GM19351 (cell line): ENCODE measurements around the gene CINP.
"Not testable (repeated sequence)": the region's sequence is repeated elsewhere in the genome, so short reads cannot be mapped to it uniquely, and the experiment has no call there.

Experiments used
- ATAC-seq: cut with Tn5 transposase; IDR thresholded peaks from one replicate; pipeline ENCODE4 v1.9.1; 2021; ENCODE audit warnings: mild to moderate bottlenecking, moderate library complexity; ENCODE audit not compliant: unreplicated experiment

CINP gene

GRCh38 chr14:102356280-102356679 lies 6.4 kb downstream of the CINP start:
- no peak for ATAC-seq

GRCh38 chr14:102353126-102353619 lies 9.5 kb downstream of the CINP start:
- ATAC-seq: no peak

GRCh38 chr14:102352213-102352612 lies 10.5 kb downstream of the CINP start:
- no peak for ATAC-seq

GRCh38 chr14:102351593-102351992 lies 11.1 kb downstream of the CINP start:
- ATAC-seq: not testable (repeated sequence)

GRCh38 chr14:102351023-102351422 lies 11.7 kb downstream of the CINP start:
- ATAC-seq: no peak

GRCh38 chr14:102348376-102348775 lies 14.3 kb downstream of the CINP start:
- no peak for ATAC-seq

GRCh38 chr14:102346645-102347044 lies 16.0 kb downstream of the CINP start:
- no peak for ATAC-seq

- ATAC-seq: no peak
Measured at GRCh38 chr14:102345232-102345631, 17.5 kb downstream of the CINP start.

GRCh38 chr14:102344485-102344884 lies 18.2 kb downstream of the CINP start:
- ATAC-seq: no peak

GRCh38 chr14:102344084-102344483 lies 18.6 kb downstream of the CINP start:
- ATAC-seq: no peak

GRCh38 chr14:102342238-102342637 lies 20.5 kb downstream of the CINP start:
- no peak for ATAC-seq

- no peak for ATAC-seq
Measured at GRCh38 chr14:102341566-102341965, 21.1 kb downstream of the CINP start.

GRCh38 chr14:102338724-102339123 lies 24.0 kb downstream of the CINP start:
- no peak for ATAC-seq

GRCh38 chr14:102335163-102335562 lies 27.5 kb downstream of the CINP start:
- no peak for ATAC-seq

- ATAC-seq: no peak
Measured at GRCh38 chr14:102333795-102334705, 28.6 kb downstream of the CINP start.

GRCh38 chr14:102333390-102333789 lies 29.3 kb downstream of the CINP start:
- no peak for ATAC-seq

GRCh38 chr14:102330806-102331205 lies 31.9 kb downstream of the CINP start:
- no peak for ATAC-seq

- ATAC-seq: not testable (repeated sequence)
Measured at GRCh38 chr14:102329381-102329780, 33.3 kb downstream of the CINP start.

GRCh38 chr14:102326583-102326982 lies 36.1 kb downstream of the CINP start:
- no peak for ATAC-seq

- no peak for ATAC-seq
Measured at GRCh38 chr14:102325791-102326345, 36.8 kb downstream of the CINP start.

- ATAC-seq: no peak
Measured at GRCh38 chr14:102323102-102323501, 39.6 kb downstream of the CINP start.
